Left lung (tissue), 10 donors: Measurements from ENCODE around the gene IRX4. TPM values are rescaled to one million over a fixed set of nuclear protein-coding genes. Genes with fewer than 3 reads are reported as not detected.
A peak's percentile ranks its signal among the peaks of the same experiment; 100 is the strongest.

Experiments
- ATAC-seq: fragments of 200-7000 bp; cut with Tn5 transposase; one replicate; pipeline ENCODE4 v1.9.1; 2020; ENCODE audit warnings: moderate library complexity
- DNase-seq, 4 donors: peaks; one replicate each; pipeline ENCODE4 v3.0.0-alpha.2; 2013 to 2020
- H3K27ac ChIP-seq, 2 donors: fragments of 200-600 bp; sonication (generic) in 1 of 2; one replicate each; pipeline versions ENCODE4 v1.5.0 to v1.8.0; 2020 to 2021
- H3K27me3 ChIP-seq, 2 donors: fragments of 200-600 bp; sonication (generic) in 1 of 2; one replicate each; pipeline versions ENCODE4 v1.5.0 to v1.8.0; 2020 to 2021
- H3K36me3 ChIP-seq, 2 donors: fragments of 200-600 bp; sonication (generic) in 1 of 2; one replicate each; pipeline versions ENCODE4 v1.5.0 to v1.8.0; 2020 to 2021
- H3K4me1 ChIP-seq, 2 donors: fragments of 200-600 bp; one replicate each; pipeline ENCODE4 v1.8.0; 2021
- H3K4me3 ChIP-seq, 2 donors: fragments of 200-600 bp; sonication (generic) in 1 of 2; one replicate each; pipeline versions ENCODE4 v1.5.0 to v1.8.0; 2020 to 2021; ENCODE audit warnings: mild to moderate bottlenecking in 1 of 2
- H3K9me3 ChIP-seq, 2 donors: fragments of 200-600 bp; sonication (generic) in 1 of 2; one replicate each; pipeline versions ENCODE4 v1.5.0 to v1.8.0; 2020 to 2021
- intact Hi-C, 2 donors: fragments of 100-400 bp; cut with DNase I; formaldehyde crosslinking; loops; one replicate each; pipeline versions ENCODE4 v1.11.2 to v1.14.2; 2022
- polyA plus RNA-seq, 6 donors: library from polyadenylated mRNA; unstranded; fragments of 120-200 nt; gene quantifications; one replicate each; pipeline ENCODE4 v1.2.1, GENCODE V29; 2013; ENCODE audit not compliant: insufficient read length in 6 of 6
- total RNA-seq, 2 donors: library from RNA; stranded (reverse); fragmentation: NEBNext Ultra II Directional; extraction: Animal tissue kit (Norgen Biotek cat#: 25700); gene quantifications; one replicate each; pipeline ENCODE4 v1.2.1, GENCODE V29; 2021
- TF ChIP-seq, protein P1 (sequence below), 2 donors: fragments of 200-600 bp; sonication (generic) in 1 of 2; IDR thresholded peaks; one replicate each; pipeline versions ENCODE4 v1.5.0 to v1.8.0; 2021; ENCODE audit warnings: antibody characterized with exemption in 2 of 2
- donor health status: DM: no; HTN: yes; CAD: no.
- donor health status: DM: no; HTN: no; CAD: no.

The IRX4 gene
- total and polyA plus RNA-seq, 8 donors: not detected

GRCh38 chr5:1892211-1892610, 9.5 kb upstream of the IRX4 start:
- peak in 1 of 4 donors; percentile 59 for DNase-seq
- ATAC-seq: no peak
- Histone ChIP-seq H3K4me1 (no peaks in the 10 kb centered on the region), H3K36me3 (no peaks in the 10 kb centered on the region), H3K9me3 (no peaks in the 10 kb centered on the region), H3K4me3 (no peak overlapping the region), H3K27ac (no peak overlapping the region), H3K27me3 (peaks cover 17 to 97% of the 10 kb centered on the region in 2 donors)
- TF ChIP-seq, protein P1, sequence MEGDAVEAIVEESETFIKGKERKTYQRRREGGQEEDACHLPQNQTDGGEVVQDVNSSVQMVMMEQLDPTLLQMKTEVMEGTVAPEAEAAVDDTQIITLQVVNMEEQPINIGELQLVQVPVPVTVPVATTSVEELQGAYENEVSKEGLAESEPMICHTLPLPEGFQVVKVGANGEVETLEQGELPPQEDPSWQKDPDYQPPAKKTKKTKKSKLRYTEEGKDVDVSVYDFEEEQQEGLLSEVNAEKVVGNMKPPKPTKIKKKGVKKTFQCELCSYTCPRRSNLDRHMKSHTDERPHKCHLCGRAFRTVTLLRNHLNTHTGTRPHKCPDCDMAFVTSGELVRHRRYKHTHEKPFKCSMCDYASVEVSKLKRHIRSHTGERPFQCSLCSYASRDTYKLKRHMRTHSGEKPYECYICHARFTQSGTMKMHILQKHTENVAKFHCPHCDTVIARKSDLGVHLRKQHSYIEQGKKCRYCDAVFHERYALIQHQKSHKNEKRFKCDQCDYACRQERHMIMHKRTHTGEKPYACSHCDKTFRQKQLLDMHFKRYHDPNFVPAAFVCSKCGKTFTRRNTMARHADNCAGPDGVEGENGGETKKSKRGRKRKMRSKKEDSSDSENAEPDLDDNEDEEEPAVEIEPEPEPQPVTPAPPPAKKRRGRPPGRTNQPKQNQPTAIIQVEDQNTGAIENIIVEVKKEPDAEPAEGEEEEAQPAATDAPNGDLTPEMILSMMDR (IDR thresholded peaks at IDR 0.05): no peak
- intact Hi-C loops: no loop called here

DNA sequence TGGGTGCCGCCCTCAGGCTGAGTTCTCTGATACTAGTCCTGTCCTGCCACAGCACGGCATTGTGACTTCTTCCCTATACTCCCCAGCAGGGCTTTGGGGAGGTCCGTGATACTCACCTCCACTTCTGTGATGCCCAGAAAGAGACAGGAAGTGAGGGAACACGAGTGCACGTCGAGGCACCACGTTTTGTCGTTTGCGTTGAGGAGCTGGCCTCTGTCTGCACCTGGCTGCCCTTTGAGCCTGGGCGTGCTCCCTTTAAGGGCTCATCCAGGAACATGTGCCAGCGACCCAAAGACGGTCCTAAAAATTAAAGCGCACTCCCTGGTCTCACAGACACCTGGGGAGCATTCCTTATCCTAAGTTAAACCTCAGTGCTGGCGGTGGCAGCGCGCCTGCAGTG, 8.7 kb upstream of the IRX4 start:
- H3K27ac ChIP-seq: no peak overlapping the region
- H3K27me3 ChIP-seq: peaks cover 25 to 97% of the 10 kb centered on the region in 2 donors
- TF ChIP-seq, protein P1 (IDR thresholded peaks at IDR 0.05): no peak
- ATAC-seq: no peak
- intact Hi-C loops: no loop called here
- no peak overlapping the region for H3K4me3 ChIP-seq
- no peaks in the 10 kb centered on the region for H3K36me3 ChIP-seq
- peak in 1 of 4 donors; percentile 49 for DNase-seq
- H3K4me1 ChIP-seq: no peaks in the 10 kb centered on the region
- H3K9me3 ChIP-seq: no peaks in the 10 kb centered on the region

GRCh38 chr5:1890296-1890695, 7.6 kb upstream of the IRX4 start:
- Histone ChIP-seq H3K27me3 (peaks cover 36 to 97% of the 10 kb centered on the region in 2 donors), H3K9me3 (no peaks in the 10 kb centered on the region), H3K4me1 (no peaks in the 10 kb centered on the region), H3K27ac (no peak overlapping the region), H3K36me3 (no peaks in the 10 kb centered on the region), H3K4me3 (no peak overlapping the region)
- TF ChIP-seq, protein P1 (IDR thresholded peaks at IDR 0.05): no peak
- ATAC-seq (no peak), DNase-seq (peak in 1 of 4 donors; percentile 31)
- intact Hi-C loops: no loop called here

DNA sequence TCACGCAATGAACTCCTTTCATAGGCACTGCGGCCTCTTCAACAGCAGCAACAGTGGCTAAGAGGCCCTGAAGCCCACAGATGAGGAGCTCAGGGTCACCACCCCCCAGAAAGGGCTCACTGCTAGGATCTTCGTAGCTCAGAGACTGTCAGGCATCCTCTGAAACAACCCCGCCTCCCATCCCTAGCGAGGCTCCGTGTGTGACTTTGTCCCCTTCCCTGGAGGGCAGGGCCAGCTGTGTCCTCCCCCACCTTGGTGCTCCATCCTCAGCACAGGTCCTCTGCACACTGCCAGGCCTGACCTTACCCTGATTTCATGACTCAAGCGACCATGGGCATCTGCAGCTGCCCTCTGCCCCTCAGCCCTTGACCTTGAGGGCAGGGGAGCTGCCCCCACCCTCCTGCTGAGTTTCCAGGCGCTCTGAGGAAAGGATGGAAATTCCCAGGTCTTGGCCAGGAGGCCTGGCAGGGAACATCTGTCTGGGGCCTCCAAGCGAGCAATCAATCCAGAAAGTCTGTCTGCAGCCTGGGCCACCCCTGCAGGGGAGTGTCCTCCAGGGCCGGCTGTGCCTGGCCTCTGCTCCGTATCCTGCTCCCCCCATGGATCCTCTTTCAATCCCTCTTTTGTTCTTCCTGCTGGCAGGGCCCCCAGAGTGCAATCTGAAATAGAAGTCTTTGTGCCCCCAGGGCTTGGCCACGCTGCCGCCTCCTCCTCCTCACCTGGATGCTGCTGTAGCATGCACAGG, 6.8 kb upstream of the IRX4 start:
- intact Hi-C loops: no loop called here
- Histone ChIP-seq H3K27me3 (peaks cover 44 to 99% of the 10 kb centered on the region in 2 donors), H3K9me3 (no peaks in the 10 kb centered on the region), H3K4me1 (no peaks in the 10 kb centered on the region), H3K36me3 (no peaks in the 10 kb centered on the region), H3K27ac (no peak overlapping the region), H3K4me3 (no peak overlapping the region)
- DNase-seq: peak in 1 of 4 donors; percentile 41
- TF ChIP-seq, protein P1 (IDR thresholded peaks at IDR 0.05): no peak
- no peak for ATAC-seq

DNA sequence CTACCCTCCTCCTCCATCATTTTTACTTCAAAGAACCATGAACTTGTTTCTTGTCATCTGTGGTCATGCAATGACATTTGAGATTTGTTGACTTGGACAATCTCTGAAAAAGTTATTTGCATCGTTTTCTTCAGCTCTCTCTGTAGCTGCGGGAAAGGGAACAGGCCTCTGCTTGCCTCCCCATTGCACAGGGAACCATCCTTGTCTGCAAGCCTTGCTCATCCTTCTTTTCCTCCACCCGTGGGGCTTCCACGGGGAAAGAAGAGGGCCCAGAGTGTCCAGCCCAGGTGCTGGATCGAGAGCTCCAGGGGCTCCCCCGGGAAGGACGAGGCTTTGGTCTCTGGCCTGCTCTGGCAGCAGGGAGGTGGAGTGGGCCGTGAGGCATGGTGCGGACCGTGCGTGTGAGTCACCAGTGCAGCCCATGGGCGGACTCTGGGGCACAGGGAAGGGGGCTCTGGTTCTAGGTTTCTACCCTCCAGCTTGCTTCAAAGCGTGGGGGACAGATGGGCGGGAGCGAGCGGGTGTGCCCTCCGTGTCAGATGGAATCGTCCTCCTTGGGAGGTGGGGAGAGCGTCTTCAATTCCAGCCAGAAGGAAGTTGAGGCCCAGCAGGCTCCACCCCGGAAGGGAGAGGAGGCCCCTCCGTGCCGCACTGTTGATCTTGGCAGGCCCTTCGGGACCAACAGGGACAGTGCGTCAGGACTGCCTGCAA, 6.0 kb upstream of the IRX4 start:
- Histone ChIP-seq H3K36me3 (no peaks in the 10 kb centered on the region), H3K4me1 (peaks cover 0 to under 1% of the 10 kb centered on the region in 2 donors), H3K4me3 (no peak overlapping the region), H3K9me3 (no peaks in the 10 kb centered on the region), H3K27me3 (peaks cover 52 to 99% of the 10 kb centered on the region in 2 donors), H3K27ac (no peak overlapping the region)
- no peak for DNase-seq
- no peak for ATAC-seq
- TF ChIP-seq, protein P1 (IDR thresholded peaks at IDR 0.05): no peak
- intact Hi-C loops: no loop called here
